Activated naive CD4-positive, alpha-beta T cell treated with anti-CD3 and anti-CD28 coated beads for 36 hours (primary cell): Measurements from ENCODE around the gene MITF. TPM values are rescaled to one million over a fixed set of nuclear protein-coding genes. Genes with fewer than 3 reads are reported as not detected.

Experiments
- CTCF ChIA-PET: fragments of 350-600 bp; sonication (Branson Sonifier 250); formaldehyde crosslinking; loops from one replicate; lab custom pipeline; 2021; ENCODE audit warnings: antibody characterized with exemption; lab: Charles Lee
- DNase-seq: peaks from one replicate; pipeline ENCODE4 v3.0.0-alpha.2; 2020
- H3K27ac Mint-ChIP-seq: one replicate; pipeline ENCODE4 v1.8.0; 2021; ENCODE audit warnings: mild to moderate bottlenecking, mixed read lengths
- H3K27me3 Mint-ChIP-seq: one replicate; pipeline ENCODE4 v1.8.0; 2021; ENCODE audit warnings: low read depth, mixed read lengths
- H3K36me3 Mint-ChIP-seq: one replicate; pipeline ENCODE4 v1.8.0; 2021; ENCODE audit warnings: low read depth, mixed read lengths
- H3K4me1 Mint-ChIP-seq: one replicate; pipeline ENCODE4 v1.8.0; 2021; ENCODE audit warnings: low read depth, mixed read lengths
- H3K4me3 Mint-ChIP-seq: one replicate; pipeline ENCODE4 v1.8.0; 2021; ENCODE audit warnings: mild to moderate bottlenecking, moderate library complexity, mixed read lengths
- H3K9me3 Mint-ChIP-seq: one replicate; pipeline ENCODE4 v1.8.0; 2021; ENCODE audit warnings: mixed read lengths
- intact Hi-C: fragments of 100-400 bp; cut with micrococcal nuclease; formaldehyde crosslinking; loops from one replicate; pipeline ENCODE4 v1.15.1; 2023
- total RNA-seq, 2 experiments: library from RNA; stranded (reverse); gene quantifications; one replicate each; pipeline ENCODE4 v1.2.3, GENCODE V29; 2021

Gene MITF
- total RNA-seq, 2 experiments from 2014 or later, result not detected

DNA sequence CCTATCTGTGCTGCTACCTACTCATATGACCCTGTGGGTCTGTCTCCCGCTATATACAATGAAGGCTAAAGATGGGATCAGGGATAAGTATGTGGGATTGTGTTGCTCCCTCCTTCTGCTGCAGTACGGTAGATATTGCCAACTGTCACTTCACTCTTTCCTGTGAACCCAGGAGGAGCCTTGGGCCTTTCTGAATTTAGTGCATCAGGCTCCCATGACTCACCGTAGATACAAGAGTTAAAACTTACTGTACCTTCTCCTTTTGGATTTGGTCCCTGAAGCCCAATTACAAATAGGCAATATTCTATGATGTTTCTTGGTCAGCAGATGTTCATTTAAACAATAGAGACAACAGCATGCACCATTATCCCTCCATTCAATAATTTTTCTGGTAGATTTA, 27.4 kb downstream of the MITF start:
- no peaks in the 10 kb centered on the region for H3K36me3 Mint-ChIP-seq
- H3K9me3 Mint-ChIP-seq, result peaks cover 2% of the 10 kb centered on the region
- peaks cover 3% of the 10 kb centered on the region for H3K27me3 Mint-ChIP-seq
- intact Hi-C loops, result no loop called here
- H3K4me1 Mint-ChIP-seq, result no peaks in the 10 kb centered on the region
- H3K27ac Mint-ChIP-seq, result no peak overlapping the region
- no peak overlapping the region for H3K4me3 Mint-ChIP-seq
- DNase-seq, result no peak
- CTCF ChIA-PET, result no interaction called here

DNA sequence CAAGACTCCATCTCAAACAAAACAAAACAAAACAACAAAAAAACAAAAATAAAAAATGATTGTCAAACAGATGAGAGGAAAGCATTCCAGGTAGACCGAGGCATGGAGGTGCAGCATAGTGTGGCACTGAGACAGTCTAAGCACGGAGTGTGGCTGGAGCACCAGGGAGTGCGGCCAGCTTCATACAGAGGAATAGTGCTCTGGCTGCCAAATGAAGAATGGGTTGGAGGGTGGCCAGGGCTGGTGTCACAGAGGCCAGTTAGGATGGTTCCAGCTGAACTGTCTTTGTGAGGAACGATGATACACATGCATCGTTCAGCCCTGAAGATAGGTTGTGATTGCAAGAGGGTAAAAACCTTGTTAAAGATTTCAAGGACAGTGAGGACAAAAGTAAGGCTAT, 28.3 kb downstream of the MITF start:
- no peaks in the 10 kb centered on the region for H3K36me3 Mint-ChIP-seq
- DNase-seq, result no peak
- CTCF ChIA-PET, result no interaction called here
- intact Hi-C loops, result no loop called here
- peaks cover 2% of the 10 kb centered on the region for H3K9me3 Mint-ChIP-seq
- peaks cover 3% of the 10 kb centered on the region for H3K27me3 Mint-ChIP-seq
- H3K4me3 Mint-ChIP-seq, result no peak overlapping the region
- no peak overlapping the region for H3K27ac Mint-ChIP-seq
- no peaks in the 10 kb centered on the region for H3K4me1 Mint-ChIP-seq

DNA sequence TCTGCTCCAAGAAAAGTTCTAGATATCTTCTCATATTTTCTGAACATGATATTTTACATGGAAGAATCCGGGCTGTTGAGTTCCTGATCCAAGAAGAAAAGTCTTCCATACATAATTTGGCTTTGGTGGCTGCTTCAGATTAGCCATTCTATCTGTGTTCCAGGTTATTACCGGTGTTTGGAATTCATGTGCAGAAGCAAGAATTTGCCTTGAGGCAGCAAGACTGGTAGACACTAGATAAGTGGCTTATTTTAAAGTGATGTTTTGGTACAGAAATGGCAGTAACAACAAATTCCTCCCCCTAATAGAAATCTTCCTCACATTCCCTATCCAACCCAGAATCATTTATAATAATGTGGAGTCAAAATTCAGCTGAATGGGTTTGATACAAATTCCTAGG, 29.2 kb downstream of the MITF start:
- Mint-ChIP-seq H3K36me3 (no peaks in the 10 kb centered on the region), H3K9me3 (peaks cover 2% of the 10 kb centered on the region), H3K4me1 (no peaks in the 10 kb centered on the region), H3K27me3 (peaks cover 3% of the 10 kb centered on the region), H3K27ac (no peak overlapping the region), H3K4me3 (no peak overlapping the region)
- intact Hi-C loops, result no loop called here
- no peak for DNase-seq
- CTCF ChIA-PET, result no interaction called here

DNA sequence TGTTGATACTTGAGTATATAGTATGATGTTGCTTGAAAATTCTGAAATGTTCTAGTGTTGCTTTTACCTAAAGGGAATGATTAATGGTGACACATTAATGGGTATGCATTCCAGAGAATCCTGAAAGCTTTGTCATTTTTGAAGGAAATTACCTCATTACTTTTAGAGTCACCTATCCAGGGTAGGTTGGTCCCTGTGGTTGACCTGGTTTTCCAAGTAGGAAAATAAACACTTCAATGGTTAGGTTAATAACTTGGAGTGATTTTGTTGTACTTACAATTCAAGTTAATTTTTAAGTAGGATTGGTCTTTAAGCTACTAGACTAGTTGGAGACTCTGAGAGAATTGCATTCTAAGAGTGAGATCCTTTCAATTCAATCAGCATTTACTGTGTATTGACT, 31.0 kb downstream of the MITF start:
- Mint-ChIP-seq H3K36me3 (no peaks in the 10 kb centered on the region), H3K9me3 (peaks cover 2% of the 10 kb centered on the region), H3K27ac (no peak overlapping the region), H3K4me1 (no peaks in the 10 kb centered on the region), H3K27me3 (peaks cover 3% of the 10 kb centered on the region), H3K4me3 (no peak overlapping the region)
- no peak for DNase-seq
- CTCF ChIA-PET, result no interaction called here
- intact Hi-C loops, result no loop called here

DNA sequence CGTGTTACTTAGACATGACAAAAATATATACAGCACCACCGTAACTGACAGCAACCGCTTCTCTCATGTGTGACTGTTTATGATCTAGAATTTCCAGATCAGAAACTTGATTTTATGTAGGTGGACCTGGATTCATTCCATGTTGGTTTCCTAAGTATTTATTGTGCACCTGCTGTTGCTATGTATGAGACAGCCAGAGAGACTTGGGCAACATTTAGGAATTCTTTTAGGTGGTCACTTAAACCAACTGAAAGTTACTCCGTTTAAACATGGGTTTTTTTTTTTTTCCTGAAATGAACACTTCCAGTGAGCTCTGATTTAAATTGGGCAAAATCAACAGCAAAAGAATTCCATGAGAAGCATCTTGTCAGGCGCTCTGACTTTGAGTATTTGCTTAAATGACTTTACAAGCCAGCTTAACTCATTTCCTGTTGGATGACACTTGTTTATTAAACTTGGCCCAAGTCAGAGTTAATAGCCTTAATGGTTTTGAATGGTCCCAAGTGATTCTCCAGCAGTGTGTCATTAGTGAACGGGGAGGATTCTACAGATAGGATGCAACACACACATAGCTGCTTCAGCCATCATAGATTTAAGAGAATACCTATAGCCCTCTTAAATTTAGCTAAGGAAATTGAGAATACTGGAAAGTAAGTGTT, 31.8 kb downstream of the MITF start:
- intact Hi-C loops, result no loop called here
- H3K4me3 Mint-ChIP-seq, result no peak overlapping the region
- no peak overlapping the region for H3K27ac Mint-ChIP-seq
- peaks cover 3% of the 10 kb centered on the region for H3K27me3 Mint-ChIP-seq
- no peak for DNase-seq
- H3K36me3 Mint-ChIP-seq, result no peaks in the 10 kb centered on the region
- CTCF ChIA-PET, result no interaction called here
- H3K4me1 Mint-ChIP-seq, result no peaks in the 10 kb centered on the region
- peaks cover 2% of the 10 kb centered on the region for H3K9me3 Mint-ChIP-seq

DNA sequence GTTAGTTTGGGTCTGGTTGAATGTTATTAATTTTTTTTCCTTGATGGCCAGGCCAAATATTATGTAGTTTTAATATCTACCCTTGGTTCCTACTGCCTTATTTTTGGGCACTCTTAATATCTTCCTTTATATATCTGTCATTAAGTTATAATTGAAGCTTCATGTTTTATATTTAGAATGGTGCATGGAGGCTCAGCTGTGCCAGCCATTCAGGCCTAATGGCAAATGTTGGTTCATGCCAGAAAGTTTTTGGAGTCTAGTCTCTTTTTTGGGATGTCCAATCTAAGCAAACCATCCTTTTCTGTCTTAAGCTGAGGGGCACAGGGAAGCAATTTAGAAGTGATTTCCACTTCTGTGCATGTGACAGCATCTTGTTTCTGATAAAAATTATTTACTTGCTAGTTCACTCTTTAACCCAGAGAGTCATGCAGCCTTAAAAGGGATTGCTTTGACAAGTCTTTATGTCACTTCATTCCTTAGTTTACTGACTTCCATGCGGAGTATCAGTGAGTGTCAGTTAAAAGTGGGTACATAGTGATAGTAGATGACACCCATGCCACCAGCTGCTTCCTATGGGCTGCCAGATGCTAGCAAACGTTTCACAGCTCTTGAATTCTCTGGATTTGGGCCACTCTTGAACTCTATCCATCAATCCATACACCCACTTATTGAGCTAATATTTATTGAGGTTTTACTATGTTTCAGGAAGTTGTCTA, 33.0 kb downstream of the MITF start:
- Mint-ChIP-seq H3K4me3 (no peak overlapping the region), H3K4me1 (no peaks in the 10 kb centered on the region), H3K36me3 (no peaks in the 10 kb centered on the region), H3K27me3 (no peaks in the 10 kb centered on the region), H3K27ac (no peak overlapping the region), H3K9me3 (peaks cover 2% of the 10 kb centered on the region)
- CTCF ChIA-PET, result interaction anchor here (0.6 kb wide), 1 partner anchor 15 kb away, joined by 3 read pairs; no protein-coding TSS in a partner anchor
- DNase-seq, result no peak
- intact Hi-C loops, result no loop called here

DNA sequence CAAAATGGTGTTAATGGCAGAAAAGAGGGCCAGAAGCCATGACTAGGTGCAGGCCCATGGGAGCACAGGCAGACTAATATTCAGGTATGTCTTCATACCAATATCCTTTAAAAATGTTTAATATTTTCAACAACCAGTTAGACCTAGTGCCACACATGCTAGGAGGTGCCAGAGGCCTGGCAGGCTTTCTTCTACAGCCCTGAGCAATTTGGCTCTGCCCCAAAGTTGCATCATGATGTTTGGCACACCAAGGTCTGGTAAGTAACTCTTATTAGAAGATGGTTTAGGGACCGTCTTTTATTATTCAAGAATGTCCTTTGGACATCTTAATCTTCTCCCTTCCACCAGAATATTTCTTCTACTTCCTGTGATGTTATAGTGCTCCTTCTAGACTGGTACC, 34.8 kb downstream of the MITF start:
- DNase-seq, result no peak
- intact Hi-C loops, result no loop called here
- H3K27me3 Mint-ChIP-seq, result peaks cover 3% of the 10 kb centered on the region
- CTCF ChIA-PET, result no interaction called here
- no peak overlapping the region for H3K4me3 Mint-ChIP-seq
- no peak overlapping the region for H3K27ac Mint-ChIP-seq
- peaks cover 3% of the 10 kb centered on the region for H3K9me3 Mint-ChIP-seq
- H3K36me3 Mint-ChIP-seq, result no peaks in the 10 kb centered on the region
- no peaks in the 10 kb centered on the region for H3K4me1 Mint-ChIP-seq

DNA sequence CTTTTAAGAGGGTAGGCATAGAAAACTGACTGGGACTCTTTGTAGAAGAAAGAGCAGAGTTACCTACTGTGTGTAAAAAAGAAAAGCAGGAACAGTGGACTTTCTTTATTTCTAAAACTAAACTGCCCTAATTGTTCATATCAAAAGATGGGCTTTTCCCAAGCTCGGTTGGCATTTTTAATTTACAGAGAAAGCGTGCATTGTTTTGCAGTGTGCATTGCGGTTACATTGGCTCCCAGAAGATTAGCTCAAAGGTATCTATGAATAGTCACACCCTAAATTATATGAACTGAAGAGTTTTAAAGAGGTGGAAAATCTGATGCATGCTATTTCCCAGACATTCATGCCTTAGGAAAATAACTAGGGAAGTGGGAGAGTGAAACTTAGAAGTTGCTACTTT, 36.5 kb downstream of the MITF start:
- peaks cover 3% of the 10 kb centered on the region for H3K27me3 Mint-ChIP-seq
- peaks cover 3% of the 10 kb centered on the region for H3K9me3 Mint-ChIP-seq
- H3K36me3 Mint-ChIP-seq, result no peaks in the 10 kb centered on the region
- CTCF ChIA-PET, result no interaction called here
- no peak overlapping the region for H3K4me3 Mint-ChIP-seq
- no peak overlapping the region for H3K27ac Mint-ChIP-seq
- intact Hi-C loops, result no loop called here
- no peaks in the 10 kb centered on the region for H3K4me1 Mint-ChIP-seq
- no peak for DNase-seq

DNA sequence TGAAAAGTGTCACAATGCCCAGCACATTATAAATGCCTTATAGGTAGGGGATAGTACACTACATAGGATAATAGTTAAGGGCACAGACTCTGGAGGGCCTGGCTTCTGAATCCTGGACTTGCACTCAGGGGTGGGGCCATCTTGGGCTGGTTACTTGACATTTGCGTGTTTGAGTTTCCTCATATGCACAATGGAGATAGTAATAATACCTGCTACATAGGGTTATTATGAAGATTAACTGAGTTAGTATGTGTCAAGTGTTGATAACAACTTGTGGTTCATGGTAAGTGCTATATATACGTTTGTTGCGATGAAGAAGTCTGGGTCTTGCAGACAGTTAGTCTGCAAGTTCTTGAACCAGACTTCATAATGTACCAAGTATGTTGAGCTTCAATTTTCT, 37.0 kb downstream of the MITF start:
- Mint-ChIP-seq H3K27ac (no peak overlapping the region), H3K36me3 (no peaks in the 10 kb centered on the region), H3K4me1 (no peaks in the 10 kb centered on the region), H3K27me3 (peaks cover 3% of the 10 kb centered on the region), H3K9me3 (peaks cover 3% of the 10 kb centered on the region), H3K4me3 (no peak overlapping the region)
- CTCF ChIA-PET, result no interaction called here
- intact Hi-C loops, result no loop called here
- DNase-seq, result no peak

DNA sequence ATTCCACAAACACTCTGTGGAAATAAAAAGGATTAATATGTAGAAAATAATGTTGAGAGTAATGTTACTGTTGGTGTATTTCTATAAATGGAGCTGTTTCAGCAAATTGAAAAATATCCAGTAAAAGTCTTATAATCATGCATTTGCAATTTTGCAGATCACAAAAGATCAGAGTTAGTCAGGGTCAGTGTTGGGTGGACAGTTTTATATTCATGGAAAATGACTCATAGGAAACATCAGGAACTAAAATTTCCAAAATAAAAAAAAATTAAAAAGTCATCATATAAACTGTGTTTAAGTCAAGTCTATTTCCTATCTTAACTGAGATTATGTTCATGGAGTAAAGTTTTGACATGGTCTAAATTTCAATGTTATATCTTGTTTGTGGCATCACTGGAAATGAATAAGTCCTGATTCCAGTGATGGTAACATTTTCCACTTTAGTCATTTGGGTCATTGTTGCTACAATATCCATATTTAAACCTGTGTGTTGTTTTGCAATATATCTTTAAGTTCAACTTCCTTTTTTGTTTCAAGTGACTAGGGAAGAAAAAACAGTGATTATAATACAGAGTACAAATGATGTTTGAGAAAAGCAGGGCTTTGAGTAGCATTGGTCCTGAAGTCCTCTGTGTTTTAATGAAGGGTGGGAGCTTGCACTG, 37.8 kb downstream of the MITF start:
- DNase-seq, result no peak
- H3K36me3 Mint-ChIP-seq, result no peaks in the 10 kb centered on the region
- CTCF ChIA-PET, result no interaction called here
- H3K27me3 Mint-ChIP-seq, result peaks cover 3% of the 10 kb centered on the region
- no peaks in the 10 kb centered on the region for H3K4me1 Mint-ChIP-seq
- intact Hi-C loops, result no loop called here
- no peak overlapping the region for H3K27ac Mint-ChIP-seq
- H3K4me3 Mint-ChIP-seq, result no peak overlapping the region
- H3K9me3 Mint-ChIP-seq, result peaks cover 3% of the 10 kb centered on the region

DNA sequence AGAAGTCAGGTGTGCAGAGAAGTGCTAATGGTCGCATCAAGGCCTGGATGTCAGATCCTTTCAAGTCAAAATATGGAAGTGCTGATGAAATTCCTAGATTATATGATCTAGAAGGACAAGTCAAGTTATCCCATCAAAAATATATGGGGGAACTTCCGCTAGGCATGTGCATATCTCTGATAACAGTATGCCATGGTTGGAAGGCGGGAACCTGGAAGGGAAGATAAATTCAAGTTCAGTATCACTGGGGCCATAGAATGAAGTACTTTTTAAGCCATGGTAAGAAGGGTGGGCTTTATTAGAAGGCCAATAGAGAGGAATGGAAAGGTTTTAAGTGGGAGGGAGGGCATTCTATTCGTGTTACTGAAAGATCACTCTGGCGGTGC, 38.3 kb downstream of the MITF start:
- peaks cover 3% of the 10 kb centered on the region for H3K9me3 Mint-ChIP-seq
- peaks cover 3% of the 10 kb centered on the region for H3K27me3 Mint-ChIP-seq
- H3K27ac Mint-ChIP-seq, result no peak overlapping the region
- H3K4me1 Mint-ChIP-seq, result no peaks in the 10 kb centered on the region
- no peak for DNase-seq
- CTCF ChIA-PET, result no interaction called here
- intact Hi-C loops, result no loop called here
- no peak overlapping the region for H3K4me3 Mint-ChIP-seq
- H3K36me3 Mint-ChIP-seq, result no peaks in the 10 kb centered on the region

DNA sequence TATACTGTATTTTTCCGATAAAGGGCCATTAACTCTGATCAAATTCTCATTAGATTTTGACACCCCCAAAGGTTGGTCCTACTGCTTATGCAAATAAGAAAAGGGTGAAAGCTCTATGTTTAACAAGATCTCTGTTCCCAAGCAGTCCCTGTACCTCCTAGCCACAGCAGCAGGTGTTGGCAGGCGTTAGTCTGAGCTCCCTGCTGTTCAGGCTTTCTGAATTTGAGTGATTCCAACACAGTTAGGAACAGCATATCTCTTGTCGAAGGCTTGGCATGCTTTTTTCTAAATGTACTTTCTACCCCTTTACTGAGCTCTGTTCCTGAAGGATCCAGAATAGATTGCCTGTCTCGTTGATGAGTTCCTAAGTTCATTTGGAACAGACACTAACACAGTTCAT, 42.3 kb downstream of the MITF start:
- Mint-ChIP-seq H3K27ac (no peak overlapping the region), H3K9me3 (peaks cover 3% of the 10 kb centered on the region), H3K36me3 (no peaks in the 10 kb centered on the region), H3K4me3 (no peak overlapping the region), H3K4me1 (no peaks in the 10 kb centered on the region), H3K27me3 (peaks cover 3% of the 10 kb centered on the region)
- CTCF ChIA-PET, result no interaction called here
- DNase-seq, result no peak
- intact Hi-C loops, result no loop called here
